Measurements from ENCODE around the gene MYO1E. TPM values are rescaled to one million over a fixed set of nuclear protein-coding genes. Genes with fewer than 3 reads are reported as not detected.
"Not testable (repeated sequence)": the region's sequence is repeated elsewhere in the genome, so short reads cannot be mapped to it uniquely, and the experiment has no call there.

MYO1E gene
- polyA plus RNA-seq, 5 donors, result 29.3 to 48.4 (median 40.2) TPM

DNA sequence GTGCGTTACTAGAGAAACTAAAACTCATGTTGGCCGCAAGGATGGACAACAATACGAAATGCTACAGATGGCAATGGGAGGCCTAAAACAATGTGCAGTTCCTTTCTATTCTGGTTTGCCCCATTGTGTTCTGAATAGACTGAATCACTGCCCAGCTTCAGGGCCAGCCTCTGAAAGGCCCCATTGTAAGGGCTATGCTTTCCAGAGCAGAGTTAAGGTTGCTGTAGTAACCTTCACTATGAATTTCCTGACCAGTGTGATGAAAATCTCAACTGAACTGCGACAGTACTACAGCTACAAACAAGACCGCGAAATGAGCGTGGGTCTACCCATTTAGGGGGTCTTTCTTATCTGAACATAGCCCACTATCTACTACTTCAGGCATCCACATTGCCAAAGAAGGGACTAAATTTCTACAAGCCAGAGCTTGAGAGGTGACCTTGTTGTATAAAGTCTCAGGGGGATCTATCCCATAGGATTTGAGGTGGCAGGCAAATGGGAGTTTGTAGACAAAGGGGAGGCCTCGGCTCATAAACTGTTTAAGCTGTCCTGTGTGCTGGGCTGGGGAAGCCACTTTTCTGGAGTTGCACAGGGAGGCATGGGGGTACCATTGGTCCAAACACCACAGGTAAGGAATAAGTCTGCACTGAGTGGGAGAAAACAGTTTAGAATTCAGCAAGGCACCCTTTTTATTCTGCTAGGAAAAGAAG lies 80.1 kb downstream of the MYO1E start:
- no peak for DNase-seq

DNA sequence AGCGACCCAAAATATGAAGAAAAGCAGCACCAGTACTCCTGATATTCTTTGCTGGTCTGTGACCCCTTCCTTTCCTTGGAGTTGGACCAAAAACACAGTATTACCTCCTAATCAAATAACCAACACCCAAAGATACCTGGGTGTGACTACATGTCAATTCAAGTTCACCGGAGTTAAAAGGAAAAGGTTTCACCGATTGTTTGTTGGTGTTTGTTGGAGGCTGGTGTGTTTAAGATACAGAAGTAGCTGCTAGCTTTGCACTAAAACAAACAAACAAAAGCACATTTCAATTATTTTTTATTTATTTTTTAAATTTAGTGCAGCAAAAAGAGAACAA lies 81.5 kb downstream of the MYO1E start:
- DNase-seq, result no peak

DNA sequence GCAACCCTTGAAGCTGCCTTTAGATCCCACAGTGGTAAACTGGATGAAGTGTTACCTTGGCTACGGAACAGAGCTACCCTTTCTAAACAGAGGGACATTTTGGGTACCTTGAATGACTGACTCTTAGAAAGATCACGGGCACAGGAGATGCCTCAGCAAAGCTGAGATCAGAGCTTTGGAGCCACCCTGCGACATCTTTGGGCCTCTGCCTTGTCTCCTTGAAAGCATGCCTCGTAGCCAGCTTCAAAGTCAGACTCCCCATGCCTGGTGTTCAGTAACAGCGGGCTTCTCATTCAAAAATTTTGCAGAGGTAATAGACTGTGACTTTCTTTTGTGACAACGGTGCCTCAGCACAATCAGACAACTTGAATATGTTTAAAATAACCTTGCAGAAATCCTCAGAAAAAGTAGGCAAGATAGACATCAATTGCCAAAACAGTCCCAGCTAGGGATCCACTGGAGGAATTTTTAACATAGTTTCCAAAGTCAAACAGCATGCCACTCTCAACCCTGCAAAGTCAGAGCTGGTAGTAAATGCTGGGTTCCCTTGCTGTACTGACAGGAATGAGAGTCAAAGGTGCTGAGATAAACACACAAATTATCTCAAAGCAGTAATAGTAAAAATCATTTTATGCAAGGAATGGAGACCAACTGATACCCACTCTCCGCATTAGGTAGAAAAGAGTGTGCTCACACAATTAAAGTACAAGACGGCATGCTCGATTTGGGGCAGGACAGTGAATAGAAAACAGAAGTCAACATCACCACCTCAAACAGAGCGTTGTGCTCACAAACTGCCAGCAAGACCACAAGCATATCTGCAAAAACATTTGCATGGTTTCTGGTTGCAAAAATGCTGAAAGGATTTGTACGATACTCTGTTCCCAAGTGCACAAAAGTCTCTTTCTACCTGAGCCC lies 82.1 kb downstream of the MYO1E start:
- DNase-seq, result no peak

DNA sequence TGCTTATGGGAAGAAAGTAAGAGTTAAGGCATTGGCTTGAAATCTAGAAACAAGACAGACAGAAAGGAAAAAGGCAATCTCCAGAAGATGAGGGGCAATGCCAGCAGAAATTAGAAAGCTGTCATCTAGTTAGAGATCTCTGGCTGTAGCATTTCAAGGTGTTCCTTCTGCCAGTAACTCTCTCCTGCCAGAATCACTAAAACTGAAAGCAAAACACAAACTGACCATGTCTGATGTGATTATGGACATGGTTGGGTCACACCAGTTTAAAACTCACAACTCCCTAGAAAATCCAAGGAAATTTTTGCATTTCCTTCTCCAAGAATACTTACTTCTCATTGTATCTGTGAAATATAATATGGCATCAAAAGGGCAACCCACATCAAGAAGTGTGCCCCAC lies 83.1 kb downstream of the MYO1E start:
- no peak for DNase-seq

DNA sequence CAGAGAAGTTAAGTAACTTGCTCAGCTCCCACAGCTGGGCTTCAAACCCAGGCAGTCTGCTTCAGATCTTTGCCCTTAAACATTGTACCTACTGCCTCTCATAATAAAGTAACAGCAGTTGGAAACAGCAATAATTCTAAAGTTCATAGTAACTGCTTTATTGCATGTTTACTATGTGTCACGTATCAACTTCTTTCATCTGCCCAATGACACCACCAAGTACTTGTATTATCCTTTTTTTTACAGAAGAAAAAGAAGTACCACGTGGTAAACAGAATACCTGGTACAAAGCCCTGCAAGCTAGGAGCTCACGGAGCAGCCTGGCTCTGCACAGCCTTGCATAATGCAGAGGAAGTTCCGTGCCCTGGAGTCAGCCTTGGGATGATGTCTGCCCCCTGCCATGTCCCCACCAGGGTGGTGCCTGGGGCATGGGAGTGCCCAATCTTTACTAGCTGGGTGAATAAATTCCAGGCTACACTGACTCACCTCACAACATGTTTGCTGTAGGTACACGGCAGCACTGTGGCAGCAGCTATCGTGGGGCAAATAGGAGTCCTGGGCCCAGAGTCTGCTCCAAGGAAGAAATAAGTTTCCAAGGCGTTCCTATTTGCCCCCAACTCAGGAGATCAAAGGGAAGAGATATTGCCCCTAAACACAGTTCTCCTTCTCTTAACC lies 88.8 kb downstream of the MYO1E start:
- no peak for DNase-seq

DNA sequence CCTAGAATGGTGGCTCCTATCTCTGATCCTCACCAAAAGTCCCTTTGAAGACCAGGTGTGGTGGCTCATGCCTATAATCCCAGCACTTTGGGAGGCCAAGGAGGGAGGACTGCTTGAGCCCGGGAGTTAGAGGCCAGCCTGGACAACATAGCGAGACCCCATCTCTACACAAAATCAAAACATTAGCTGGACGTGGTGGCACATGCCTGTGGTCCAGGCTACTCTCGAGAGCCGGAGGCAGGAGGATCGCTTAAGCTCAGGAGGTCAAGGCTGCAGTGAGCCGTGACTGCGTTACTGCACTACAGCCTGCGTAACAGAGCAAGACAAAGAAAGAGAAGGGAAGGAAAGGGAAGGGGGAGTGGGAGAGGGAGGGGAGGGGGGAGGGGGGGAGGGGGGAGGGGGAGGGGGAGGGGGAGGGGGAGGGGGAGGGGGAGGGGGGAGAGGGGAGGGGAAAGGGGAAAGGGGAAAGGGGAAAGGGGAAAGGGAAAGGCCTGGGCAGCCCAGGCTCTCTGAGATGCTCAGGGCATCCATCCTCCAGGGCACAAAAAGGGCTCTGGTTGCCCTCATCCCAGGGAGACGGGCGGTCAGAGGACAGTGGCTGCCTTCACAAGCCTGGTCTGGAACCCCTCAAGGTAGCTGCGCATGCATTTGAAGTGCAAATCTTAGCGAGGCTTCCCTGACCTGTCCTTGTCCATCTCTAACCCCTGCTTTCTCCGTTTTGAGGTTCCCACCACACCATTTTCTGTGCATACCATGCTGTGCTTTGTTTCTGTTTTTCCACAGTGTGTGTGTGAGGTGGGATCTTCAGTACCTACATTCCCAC lies 89.9 kb downstream of the MYO1E start:
- DNase-seq, result no peak

DNA sequence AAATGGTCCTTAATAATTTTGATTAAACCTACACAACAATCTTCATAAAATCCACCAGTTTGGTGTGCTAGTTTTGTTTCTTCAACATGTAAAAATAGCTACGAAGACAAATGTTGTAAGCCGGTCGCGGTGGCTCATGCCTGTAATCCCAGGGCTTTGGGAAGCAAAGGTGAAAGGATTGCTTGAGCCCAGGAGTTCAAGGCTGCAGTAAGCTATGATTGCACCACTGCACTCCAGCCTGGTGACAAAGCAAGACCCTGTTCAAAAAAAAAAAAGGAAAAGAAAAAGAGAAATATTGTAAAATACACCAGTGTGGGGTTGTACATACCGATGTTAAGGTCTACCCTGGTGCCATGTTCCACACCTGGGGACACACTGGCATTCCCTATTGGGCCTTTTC lies 91.0 kb downstream of the MYO1E start:
- no peak for DNase-seq

DNA sequence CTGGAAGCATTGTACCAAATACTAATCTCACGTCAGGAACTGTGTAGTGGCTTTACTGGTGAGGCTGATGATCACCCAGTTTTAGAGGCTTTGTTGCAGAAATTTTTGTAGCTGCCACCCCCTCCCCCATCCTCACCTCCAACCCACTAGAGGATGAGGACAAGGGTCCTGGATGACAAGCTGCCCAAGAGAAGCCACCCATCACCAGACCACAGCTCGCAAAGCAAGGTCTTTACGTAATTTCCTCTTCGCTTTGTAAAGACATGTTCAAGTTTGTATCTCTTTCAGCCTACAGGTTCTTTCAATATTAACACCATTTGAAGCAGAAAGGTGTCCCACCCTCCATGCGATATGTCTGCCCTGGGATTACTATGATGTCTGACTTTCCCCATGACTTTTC lies 91.8 kb downstream of the MYO1E start:
- no peak for DNase-seq

DNA sequence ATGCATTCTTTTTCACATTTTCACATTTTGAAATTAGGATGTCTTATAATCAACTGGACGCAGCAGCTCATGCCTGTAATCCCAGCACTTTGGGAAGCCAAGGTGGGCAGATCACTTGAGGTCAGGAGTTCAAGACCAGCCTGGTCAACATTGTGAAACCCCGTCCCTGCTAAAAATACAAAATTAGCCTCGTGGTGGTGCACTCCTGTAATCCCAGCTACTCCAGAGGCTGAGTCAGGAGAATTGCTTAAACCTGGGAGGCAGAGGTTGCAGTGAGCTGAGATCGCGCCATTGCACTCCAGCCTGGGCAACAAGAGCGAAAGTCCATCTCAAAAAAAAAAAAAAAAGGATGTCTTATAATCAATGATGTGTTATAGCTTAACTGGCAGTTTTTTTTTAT lies 92.4 kb downstream of the MYO1E start:
- not testable (repeated sequence) for DNase-seq

DNA sequence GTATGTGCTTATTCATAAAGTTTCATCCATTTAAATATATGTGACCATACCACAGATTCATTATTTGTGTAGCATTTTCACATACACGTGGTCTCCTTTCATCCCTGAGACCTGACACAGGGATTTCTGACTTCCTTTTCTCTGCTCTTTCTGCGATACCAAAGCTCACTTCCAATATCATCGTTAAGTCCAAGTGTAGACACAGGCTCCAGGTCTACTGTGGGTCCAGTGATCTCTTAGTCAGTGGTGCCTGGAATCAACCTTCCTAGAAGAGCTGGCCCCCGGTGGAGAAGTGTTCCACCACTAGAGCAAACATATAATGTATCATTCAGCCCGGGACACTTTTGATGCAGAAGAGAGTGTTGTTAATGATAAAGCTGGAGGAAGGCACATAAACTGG lies 93.6 kb downstream of the MYO1E start:
- DNase-seq, result no peak

DNA sequence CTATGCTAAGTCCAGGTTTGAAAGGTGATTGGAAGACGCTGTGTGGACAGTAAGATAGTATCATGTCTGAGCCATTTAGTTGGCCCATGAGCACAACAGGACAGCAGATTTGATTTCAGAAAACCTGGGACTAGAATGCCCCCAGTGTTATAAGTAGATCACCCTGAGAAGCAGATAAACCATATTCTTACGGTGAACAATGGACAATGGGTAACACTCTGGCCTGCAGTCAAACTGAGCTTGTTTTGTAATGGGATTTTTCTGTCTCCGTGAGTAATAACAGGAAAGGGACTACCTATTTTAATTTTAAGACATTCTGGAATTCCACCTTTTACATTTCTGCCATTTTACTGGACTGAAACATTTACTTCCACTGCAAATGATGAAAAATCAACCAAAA lies 94.6 kb downstream of the MYO1E start:
- no peak for DNase-seq

DNA sequence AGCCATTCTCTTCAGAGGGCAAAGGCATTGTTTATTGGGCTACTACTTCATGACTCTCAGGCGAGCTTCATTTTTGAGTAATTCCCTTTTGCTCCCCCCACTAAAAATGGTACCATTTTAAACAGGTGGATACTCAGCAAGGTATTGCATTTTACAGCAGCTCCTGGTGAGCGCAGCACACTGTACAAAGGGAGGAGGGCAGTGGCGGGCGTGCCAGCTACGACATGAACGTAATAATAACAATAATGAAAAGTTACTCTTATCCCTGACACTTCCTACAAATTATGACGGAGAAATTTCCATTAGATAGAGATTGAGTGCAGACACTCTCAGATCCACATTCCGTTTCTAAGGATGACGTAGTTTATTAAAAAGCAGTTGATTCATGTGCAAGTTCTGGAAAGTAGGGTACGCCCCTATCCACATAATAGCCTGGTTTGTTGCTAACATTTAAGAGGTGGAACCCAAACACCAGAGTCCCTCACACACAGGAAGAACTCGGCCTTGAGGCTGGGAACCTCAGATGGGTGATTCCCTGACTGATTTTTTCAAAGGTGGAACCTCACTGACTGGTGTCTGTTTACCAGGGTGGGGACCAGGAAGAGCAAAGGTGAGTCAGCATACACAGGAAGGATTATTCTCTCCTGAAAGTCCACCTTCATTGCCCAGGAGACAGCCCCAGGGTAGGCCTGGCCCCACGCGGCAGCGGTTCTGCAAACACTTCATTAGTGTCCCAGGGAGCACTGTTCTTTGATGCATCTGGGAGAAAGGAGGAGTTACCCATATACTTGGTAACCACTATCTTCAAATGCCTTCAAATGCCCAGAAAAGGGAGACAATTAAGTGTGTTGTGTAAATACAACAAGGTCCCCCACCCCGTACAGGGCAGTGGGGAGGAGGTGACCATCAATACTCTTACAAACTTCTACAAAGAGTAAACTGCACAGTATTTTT lies 96.2 kb downstream of the MYO1E start:
- DNase-seq, result no peak

DNA sequence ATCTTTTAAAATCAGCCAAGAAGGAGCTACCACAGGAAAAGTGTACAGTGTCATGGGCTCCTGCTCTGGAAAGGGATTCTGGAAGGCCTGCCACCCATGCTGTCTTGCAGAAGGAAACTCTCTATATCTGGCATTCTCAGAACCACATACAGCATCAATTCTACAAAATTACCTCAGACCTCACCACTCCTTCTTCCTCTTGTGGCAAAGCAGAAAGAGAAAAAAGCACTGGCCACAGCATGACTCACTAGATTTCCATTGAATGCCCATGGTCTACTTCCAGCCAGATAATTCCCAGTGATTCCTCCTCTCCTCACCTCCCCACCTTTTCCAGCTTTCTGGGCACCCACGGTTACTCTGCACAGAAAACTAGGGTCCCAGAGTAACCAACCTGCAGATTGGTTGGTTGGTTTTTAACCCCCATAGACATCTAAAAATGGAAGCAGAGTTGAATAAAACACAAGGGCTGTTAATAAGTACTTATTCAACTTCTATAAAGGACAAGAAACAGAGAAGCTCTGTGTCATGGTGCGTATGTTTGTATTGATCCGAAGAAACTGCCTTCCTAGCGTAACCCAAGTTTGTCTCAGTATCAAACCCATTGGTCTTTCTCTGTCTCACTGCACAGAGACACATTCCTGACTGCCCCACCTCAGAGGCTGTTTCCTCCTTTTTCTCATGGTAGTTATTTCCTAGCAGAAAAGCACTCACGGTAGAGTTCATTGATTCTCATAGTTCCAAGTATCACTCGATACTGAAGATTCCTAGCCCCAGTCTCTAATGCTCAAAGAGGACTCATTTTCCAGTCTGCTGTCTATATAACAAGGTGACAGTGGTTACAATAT lies 98.3 kb downstream of the MYO1E start:
- DNase-seq, result no peak

DNA sequence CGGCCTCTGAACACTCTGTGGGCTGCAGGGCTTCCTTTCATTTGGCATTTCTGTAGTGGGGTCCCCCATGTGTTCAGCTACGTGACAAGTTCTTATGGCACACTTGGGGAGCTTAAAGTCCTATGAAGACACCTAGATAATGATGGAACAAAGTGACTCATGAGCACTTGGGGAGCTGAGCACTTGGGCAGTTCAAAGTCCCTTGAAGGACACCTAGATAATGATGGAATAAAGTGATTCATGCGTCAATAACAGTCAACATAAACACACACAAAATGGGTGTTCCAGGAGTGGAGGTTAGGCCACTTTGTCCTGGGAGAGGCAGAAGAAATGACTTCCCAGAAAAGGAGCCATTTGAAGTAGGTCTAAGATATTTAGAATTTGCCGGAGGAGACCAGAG lies 99.4 kb downstream of the MYO1E start:
- no peak for DNase-seq

DNA sequence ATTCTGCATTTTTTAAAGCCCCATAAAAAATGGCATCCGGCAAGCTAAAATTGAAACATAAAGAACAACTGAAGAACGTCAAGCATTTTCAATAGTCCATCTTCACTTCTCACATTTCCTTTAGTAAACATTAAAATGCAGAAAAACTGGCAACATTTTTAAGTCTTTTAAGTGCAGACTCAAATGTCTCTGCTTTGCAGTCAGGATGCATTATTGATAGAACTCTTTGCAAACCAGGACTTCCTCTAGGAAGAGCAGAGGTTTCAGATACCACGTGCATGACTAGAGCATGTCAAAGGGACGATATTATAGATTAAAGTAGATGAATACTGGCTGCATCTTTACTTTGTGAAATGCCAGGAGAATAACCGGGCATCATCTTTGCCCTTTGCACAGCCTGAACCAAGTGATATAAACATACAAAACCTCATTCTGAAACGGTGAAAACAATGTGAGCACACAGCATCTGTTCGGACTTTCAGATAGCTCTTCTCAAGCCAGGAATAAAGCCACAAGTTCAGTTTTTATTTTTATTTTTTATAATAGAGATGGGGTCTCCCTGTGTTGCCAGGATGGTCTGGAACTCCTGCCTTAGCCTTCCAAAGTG lies 101.0 kb downstream of the MYO1E start:
- no peak for DNase-seq

DNA sequence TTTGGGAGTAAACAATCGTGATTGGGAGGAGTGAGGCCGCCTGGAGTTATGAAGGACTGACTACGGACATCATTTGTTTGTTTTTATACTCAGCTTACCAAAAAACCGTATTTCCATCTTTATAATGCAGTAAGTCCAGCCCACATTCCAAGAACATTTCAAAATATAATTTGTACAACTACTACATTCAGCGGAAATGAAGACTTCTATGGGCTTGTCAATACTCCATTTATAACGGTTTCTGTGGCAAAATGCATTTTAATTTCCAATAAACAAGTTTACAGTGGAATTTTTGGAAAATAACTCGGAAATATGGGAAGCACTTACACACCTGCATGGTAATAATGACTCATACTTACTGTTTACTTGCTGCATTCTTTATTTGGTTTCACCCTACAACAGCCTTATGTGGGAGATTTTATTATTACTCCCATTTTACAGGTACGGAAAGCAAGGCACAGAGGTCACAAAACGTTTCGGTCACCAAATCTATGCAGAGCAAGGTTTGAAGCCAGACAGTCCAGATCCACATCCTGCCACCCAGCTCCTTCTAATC lies 103.7 kb downstream of the MYO1E start:
- no peak for DNase-seq

DNA sequence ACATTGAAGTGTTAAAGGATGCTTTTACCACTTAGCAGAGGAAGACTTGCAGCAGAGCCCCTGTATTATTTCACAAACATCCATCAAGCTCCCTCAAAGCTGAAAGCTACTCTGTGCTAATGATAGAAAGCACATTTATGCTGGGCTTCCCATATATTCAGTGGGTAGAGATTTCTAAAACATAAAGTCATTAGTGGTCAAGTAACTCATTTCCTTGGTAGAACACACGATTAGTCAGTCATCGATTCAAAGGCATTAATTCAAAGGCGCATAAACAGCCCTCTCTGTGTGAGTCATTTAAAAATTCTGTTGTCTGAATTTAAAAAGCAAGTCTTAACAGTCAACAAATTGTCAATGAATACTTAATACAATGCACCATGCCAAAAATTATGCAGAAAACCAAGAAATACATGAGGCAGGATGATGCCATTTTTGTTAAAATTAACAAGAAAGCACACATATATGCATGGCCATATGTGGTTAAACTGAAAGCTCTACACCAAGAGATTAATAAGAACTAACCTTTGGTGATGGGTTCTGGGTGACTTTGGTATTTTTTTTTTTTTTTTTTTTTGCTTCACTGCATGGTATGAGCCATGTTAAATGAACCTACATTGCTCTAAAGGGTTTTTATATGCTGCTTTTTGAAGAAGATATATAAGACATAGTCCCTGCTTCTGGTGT lies 104.4 kb downstream of the MYO1E start:
- no peak for DNase-seq

DNA sequence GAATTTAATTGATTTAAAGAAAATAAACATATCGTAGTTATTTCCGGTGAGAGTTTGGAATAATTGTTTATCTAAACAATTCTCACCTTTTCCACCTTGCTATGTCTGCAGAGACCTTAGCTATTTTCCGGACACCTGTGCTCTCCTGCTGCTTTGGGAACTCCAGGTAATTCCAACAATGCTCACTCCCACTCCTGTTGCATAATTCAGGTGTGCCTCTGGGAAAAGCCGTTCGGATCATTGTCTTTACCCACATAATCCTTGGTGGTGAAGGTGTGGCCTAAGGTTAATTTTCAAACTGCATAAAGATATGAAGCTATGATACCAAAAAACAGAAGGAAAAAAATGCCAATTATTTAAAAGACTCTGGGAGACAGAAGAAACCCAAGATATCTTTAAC lies 106.6 kb downstream of the MYO1E start:
- DNase-seq, result no peak

Measured in right lung (tissue), 5 donors.